A549 (cell line): ENCODE results near the gene TNS1.

Experiments used
- CBX8 ChIP-seq: fragments of 200-600 bp; sonication (generic); IDR thresholded peaks from 2 replicates; pipeline ENCODE4 v1.6.1; 2016
- CHD4 ChIP-seq: fragments of 200-600 bp; sonication (generic); IDR thresholded peaks from 2 replicates; pipeline ENCODE4 v1.6.1; 2016; ENCODE audit warnings: antibody characterized with exemption, mild to moderate bottlenecking, borderline replicate concordance
- HDAC2 ChIP-seq: fragments of 200-600 bp; sonication (generic); IDR thresholded peaks from 2 replicates; pipeline ENCODE4 v1.6.1; 2016
- JUN ChIP-seq, 2 experiments: fragments of >200 bp; sonication (Bioruptor Twin); formaldehyde crosslinking; IDR thresholded peaks; 2 replicates in 1 of 2; 3 replicates in 1 of 2; pipeline ENCODE4 v1.6.1; 2016 to 2017
- MAFK ChIP-seq: fragments of 450-650 bp; IDR thresholded peaks from 2 replicates; pipeline ENCODE4 v1.6.1; 2014; ENCODE audit not compliant: partially characterized antibody
- MAZ ChIP-seq: fragments of 150-350 bp; IDR thresholded peaks from 2 replicates; pipeline ENCODE4 v1.6.1; 2014; ENCODE audit warnings: antibody characterized with exemption, low read depth, low read length, borderline replicate concordance
- MYC ChIP-seq: IDR thresholded peaks from 2 replicates; pipeline ENCODE4 v1.6.1; 2012; ENCODE audit warnings: mild to moderate bottlenecking, inconsistent platforms, low read length, improper control_type of control experiment, borderline replicate concordance
- POLR2A ChIP-seq: IDR thresholded peaks from 2 replicates; pipeline ENCODE4 v1.6.1; 2012; ENCODE audit warnings: mild to moderate bottlenecking, low read length
- RAD21 ChIP-seq, 2 experiments: fragments of >200 bp in 1 of 2; sonication (Bioruptor Twin) in 1 of 2; formaldehyde crosslinking in 1 of 2; IDR thresholded peaks in 1 of 2; conservative IDR thresholded peaks in 1 of 2; 2 replicates in 1 of 2; 3 replicates in 1 of 2; pipeline ENCODE4 v1.6.1; 2012 to 2018; ENCODE audit warnings: inconsistent platforms in 1 of 2
- RCOR1 ChIP-seq: fragments of 150-350 bp; IDR thresholded peaks from 2 replicates; pipeline ENCODE4 v1.6.1; 2014; ENCODE audit warnings: antibody characterized with exemption, low read length, low read depth
- ZNF302 ChIP-seq: fragments of 250-450 bp; sonication (Bioruptor Pico); IDR thresholded peaks from 2 replicates; pipeline ENCODE4 v1.9.0; 2021; ENCODE audit warnings: inconsistent platforms, mild to moderate bottlenecking, moderate library complexity
- TF ChIP-seq, protein P1 (sequence below): fragments of >200 bp; sonication (Bioruptor Twin); formaldehyde crosslinking; IDR thresholded peaks from 3 replicates; pipeline ENCODE4 v1.5.1; 2016
- TF ChIP-seq, protein P2 (sequence below): fragments of 150-350 bp; IDR thresholded peaks from 2 replicates; pipeline ENCODE4 v1.6.1; 2014; ENCODE audit warnings: low read depth, mild to moderate bottlenecking, low read length

DNA sequence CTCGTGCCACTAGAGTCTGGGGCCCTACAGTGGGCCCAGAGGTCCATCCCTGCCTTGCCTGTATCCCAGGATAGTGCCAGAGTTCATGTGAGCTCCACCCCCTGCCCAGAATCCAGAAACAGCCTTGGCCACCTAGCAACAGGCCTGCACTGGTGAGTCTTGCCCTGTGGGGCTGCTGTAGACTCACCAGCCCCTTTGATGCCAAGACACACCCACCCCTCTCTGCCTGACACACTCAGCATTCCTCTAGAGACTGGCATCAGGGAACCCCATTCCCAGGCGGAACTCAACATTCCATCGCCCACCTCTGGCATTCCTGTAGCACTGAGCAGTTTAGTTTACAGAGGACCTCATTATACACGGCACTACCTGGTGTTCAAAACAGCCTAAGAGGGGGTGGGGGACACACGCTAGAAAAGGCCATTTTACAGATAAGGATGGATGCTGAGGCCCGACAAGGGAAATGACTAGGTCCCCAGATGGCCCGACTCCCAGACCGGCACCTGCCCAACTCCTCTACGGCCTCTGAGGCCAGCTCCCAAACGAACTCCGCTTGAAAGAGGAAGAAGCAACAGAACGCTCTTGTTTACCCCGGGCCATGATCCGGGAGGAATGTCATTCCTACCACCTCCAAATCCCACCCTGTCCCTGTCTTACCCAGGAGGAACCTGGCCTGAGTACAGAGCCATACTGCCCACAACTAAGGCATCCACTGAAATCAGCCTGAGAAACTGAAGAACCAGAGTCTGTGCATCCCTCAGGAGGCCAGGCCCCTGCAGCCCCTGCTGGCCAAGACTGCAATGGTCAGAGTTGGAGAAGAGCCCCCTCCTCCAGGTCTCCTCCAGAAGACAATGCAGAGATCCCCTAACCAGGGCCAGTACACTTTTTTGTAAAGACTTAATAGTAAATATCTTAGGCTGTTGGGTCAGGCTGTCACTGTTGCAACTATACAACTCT, 180.2 kb downstream of the TNS1 start:
- TF ChIP-seq, protein P1, sequence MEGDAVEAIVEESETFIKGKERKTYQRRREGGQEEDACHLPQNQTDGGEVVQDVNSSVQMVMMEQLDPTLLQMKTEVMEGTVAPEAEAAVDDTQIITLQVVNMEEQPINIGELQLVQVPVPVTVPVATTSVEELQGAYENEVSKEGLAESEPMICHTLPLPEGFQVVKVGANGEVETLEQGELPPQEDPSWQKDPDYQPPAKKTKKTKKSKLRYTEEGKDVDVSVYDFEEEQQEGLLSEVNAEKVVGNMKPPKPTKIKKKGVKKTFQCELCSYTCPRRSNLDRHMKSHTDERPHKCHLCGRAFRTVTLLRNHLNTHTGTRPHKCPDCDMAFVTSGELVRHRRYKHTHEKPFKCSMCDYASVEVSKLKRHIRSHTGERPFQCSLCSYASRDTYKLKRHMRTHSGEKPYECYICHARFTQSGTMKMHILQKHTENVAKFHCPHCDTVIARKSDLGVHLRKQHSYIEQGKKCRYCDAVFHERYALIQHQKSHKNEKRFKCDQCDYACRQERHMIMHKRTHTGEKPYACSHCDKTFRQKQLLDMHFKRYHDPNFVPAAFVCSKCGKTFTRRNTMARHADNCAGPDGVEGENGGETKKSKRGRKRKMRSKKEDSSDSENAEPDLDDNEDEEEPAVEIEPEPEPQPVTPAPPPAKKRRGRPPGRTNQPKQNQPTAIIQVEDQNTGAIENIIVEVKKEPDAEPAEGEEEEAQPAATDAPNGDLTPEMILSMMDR = no peak
- TF ChIP-seq RAD21 (conservative IDR thresholded peaks at IDR 0.05 in 1 of 2, IDR thresholded peaks at IDR 0.05 in 1 of 2) (no peak), CBX8 (no peak), JUN (IDR thresholded peaks at IDR 0.05) (no peak), CHD4 (no peak), ZNF302 (CRISPR knock-in tag) (no peak), POLR2A (no peak), HDAC2 (no peak), MAZ (no peak), MAFK (no peak), MYC (no peak), RCOR1 (no peak)
- TF ChIP-seq, protein P2, sequence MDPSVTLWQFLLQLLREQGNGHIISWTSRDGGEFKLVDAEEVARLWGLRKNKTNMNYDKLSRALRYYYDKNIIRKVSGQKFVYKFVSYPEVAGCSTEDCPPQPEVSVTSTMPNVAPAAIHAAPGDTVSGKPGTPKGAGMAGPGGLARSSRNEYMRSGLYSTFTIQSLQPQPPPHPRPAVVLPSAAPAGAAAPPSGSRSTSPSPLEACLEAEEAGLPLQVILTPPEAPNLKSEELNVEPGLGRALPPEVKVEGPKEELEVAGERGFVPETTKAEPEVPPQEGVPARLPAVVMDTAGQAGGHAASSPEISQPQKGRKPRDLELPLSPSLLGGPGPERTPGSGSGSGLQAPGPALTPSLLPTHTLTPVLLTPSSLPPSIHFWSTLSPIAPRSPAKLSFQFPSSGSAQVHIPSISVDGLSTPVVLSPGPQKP = no peak
